C4-2B (cell line): ENCODE measurements around the gene RIMS4.

Source experiments
- H3K27ac ChIP-seq: fragments of 450-650 bp; 2 replicates; pipeline ENCODE4 v1.5.1; 2017
- ZFX ChIP-seq: fragments of 450-650 bp; IDR thresholded peaks from 2 replicates; pipeline ENCODE4 v1.6.1; 2017
- TF ChIP-seq, protein P1 (sequence below): fragments of 450-650 bp; conservative IDR thresholded peaks from 2 replicates; pipeline ENCODE4 v1.5.1; 2017; ENCODE audit warnings: mild to moderate bottlenecking

The RIMS4 gene

DNA sequence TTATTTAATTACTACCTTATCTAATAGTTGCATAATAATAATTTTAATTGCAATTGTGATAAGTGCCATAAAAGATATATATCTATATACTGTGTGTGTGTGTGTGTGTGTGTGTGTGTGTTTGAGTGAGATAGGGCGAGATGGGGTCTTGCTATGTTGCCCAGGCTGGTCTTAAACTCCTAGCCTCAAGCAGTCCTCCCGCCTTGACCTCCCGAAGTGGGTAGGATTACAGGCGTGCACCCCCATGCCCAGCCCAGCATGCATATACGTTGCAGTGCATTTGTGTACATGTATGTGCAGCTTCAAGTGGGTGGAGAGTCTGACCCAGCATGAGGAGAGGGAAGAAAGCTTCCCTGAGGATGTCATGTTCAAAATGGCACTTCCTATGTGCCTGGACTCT lies 4.6 kb upstream of the RIMS4 start:
- TF ChIP-seq, protein P1, sequence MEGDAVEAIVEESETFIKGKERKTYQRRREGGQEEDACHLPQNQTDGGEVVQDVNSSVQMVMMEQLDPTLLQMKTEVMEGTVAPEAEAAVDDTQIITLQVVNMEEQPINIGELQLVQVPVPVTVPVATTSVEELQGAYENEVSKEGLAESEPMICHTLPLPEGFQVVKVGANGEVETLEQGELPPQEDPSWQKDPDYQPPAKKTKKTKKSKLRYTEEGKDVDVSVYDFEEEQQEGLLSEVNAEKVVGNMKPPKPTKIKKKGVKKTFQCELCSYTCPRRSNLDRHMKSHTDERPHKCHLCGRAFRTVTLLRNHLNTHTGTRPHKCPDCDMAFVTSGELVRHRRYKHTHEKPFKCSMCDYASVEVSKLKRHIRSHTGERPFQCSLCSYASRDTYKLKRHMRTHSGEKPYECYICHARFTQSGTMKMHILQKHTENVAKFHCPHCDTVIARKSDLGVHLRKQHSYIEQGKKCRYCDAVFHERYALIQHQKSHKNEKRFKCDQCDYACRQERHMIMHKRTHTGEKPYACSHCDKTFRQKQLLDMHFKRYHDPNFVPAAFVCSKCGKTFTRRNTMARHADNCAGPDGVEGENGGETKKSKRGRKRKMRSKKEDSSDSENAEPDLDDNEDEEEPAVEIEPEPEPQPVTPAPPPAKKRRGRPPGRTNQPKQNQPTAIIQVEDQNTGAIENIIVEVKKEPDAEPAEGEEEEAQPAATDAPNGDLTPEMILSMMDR = no peak
- TF ChIP-seq ZFX = no peak
- H3K27ac ChIP-seq = no peak overlapping the region

DNA sequence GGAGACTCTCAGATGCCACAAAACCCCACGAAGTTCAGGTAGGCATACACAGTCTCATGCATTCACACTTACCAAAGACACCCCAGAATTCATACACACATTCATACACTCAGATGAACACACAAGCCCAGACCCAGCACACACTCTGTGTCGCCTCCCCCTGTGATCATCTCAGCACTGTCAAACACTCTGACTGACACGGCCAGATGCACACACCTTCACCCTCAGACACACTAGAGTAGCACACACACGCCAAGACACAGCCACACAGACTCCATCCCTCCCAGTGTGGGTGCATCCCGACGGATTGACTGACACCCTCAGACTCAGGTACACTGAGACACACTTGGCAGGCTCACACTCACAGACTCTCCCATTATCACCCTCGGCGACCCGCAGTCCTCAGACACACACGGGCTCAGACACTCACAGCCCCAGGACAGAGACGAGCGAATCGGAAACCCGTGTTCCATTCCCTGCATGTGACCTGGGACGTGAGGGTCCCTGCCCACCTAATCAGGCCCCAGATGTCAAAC lies 872 bp upstream of the RIMS4 start:
- TF ChIP-seq ZFX = no peak
- TF ChIP-seq, protein P1 = no peak
- no peak overlapping the region for H3K27ac ChIP-seq

DNA sequence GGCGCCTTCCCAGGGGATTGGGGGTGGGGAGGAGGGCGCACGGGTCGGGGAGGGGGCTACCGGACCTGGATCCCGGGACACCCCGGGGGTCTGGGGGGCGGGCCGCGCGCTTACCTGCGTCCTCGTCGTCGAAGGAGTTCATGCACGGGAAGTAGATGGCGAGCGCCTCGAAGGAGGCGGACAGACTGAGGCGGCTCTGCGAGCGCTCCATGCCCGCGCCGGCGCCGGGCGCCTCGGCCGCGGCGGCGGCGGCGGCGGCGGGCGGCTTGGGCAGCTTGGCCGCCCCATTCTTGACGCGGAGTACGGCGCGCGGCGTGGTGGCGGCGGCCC lies 320 bp downstream of the RIMS4 start:
- no peak for TF ChIP-seq ZFX
- TF ChIP-seq, protein P1 = no peak

DNA sequence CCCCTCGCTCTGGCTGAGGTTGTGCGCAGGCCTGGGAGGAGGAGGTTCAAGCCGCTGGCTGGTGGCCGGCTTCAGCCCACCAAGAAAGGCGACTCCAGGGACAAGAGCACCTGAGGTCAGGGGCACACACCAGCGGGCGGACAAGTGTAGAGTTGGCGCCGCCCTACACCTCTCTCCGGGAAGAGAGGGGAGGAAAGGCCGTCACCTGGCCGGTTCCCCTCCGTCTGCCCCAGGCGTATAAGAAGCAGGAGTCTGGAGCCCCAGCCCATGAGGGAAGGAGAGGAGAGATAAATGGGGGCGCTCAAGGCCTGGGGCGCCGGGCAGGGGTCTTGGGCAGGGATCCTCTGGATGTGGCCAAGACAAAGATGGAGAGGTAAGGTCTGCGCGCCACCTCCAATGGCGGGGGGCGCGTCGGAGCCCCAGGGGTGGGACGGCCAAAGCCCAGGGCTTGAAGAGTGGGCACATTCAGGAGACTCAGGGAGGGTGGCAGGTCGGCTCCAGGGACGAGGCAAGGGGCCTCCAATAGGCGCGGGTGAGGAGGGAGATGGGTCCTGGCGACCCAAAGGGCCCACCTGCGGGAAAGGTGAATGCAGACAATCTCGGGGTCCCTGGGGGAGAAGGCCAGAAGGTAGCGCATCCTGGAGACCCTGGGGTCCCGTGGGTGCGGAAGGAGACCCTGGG lies 826 bp downstream of the RIMS4 start:
- TF ChIP-seq ZFX = no peak
- TF ChIP-seq, protein P1 = no peak
- no peak overlapping the region for H3K27ac ChIP-seq

More for the DNA sequence above, 320 bp downstream of the RIMS4 start:
- no peak overlapping the region for H3K27ac ChIP-seq

DNA sequence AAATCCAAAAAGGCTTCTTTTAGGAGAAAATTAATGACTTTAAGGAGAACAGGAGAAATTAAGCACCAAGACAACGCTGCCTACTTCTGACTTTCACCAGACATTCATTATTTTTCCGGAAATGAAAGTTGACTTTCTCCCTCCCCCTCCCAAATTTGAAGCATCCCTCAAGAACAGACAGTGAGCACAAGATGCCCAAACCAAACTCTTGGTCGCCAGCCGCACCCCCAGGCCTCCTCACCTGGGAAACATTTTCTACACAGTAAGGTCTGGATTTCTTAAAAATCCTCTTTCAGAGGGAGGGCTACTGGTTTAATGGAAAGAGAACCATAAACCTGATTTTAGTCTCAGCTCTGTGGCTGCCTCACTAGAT lies 2.7 kb downstream of the RIMS4 start:
- no peak overlapping the region for H3K27ac ChIP-seq
- no peak for TF ChIP-seq ZFX

DNA sequence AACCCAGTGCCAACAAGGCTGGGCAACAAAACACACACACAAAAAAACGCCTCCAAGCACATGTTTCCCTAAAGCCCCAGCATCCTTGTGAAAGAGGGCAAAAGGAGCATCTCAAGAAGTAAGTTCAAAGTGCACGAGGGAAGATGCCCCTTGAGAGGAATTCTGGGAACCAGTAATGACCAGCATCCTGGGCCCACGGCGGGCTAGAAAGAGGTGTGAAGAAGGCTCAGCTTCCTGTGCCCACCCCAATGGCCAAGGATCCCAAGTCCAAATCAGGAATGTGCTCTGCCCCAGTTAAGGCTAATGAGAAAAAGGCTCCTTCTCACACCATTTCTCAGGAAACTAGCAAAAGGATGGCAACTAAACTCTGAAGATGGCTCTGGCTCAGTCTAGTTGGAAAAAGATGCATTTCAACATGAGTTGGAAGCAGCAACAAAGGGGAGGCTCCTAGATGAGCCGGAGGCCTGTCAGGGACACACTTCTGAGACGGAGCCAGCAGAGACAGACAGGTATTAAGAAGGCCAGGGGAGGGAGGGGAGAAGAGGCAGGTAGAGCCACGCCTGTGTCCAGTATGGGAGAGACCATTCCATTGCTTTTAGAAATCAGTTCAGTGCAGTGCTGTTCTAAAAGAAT lies 3.2 kb downstream of the RIMS4 start:
- TF ChIP-seq, protein P1 = no peak
- no peak for TF ChIP-seq ZFX
- H3K27ac ChIP-seq = no peak overlapping the region

DNA sequence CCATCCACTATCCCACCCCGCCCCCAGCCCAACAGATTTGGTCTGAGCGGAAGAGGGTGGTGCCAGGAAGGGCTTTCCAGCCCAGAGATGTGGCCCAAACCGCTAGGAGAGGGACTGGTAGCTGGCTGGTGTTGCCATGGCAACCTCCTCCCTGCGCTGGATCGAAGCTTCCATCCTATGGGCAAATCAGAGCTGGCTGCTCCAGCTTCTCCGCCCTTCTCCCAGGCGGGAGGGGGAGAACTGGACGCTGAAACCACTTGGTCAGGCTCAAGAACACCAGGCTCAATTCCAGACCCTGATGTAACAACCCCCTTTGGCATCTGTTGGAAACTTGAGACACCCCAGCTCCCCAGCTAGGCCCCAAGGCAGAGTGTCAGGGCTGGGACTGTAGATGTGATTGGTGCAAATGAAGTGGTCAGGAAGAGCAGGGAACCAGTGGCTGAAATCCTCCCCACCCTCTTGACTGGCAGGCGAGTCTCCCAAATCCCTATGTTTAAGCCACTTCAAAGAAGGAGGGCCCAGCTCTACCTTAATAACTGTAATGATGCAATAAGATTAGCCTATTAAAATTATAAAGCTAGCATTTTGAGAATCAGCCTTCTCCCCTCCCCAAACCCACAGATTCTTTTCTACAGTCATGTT lies 4.2 kb downstream of the RIMS4 start:
- no peak overlapping the region for H3K27ac ChIP-seq
- TF ChIP-seq, protein P1 = no peak
- TF ChIP-seq ZFX = no peak
